ENCODE measurements around the gene CFL2. TPM values are rescaled to one million over a fixed set of nuclear protein-coding genes. Genes with fewer than 3 reads are reported as not detected.
"Not testable (repeated sequence)": the region's sequence is repeated elsewhere in the genome, so short reads cannot be mapped to it uniquely, and the experiment has no call there.

The CFL2 gene
- total RNA-seq, 1 donor from 2014 or later, result 20.8 TPM

DNA sequence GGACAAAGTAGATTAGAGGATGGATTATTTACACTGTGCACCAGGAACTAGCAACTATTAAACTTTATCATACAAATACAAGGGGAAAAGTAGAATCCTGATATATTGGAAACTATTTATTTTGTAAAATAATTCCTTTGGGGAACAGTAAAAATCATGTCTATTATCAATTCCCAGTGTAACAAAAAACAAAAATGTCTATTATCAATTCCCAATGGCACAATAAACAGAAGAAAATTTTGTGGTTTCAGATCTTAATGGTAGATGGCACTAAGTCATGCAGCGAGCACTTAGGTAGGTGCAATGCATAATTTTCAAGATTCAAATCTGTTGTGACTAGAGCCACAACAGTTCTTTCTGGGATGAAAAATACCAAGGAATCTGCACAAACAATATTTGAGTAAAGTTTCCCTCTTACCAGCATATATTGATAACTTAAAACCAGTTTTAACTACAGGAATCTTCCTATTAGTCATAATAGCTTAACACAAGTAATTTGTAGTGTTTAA lies 13.7 kb downstream of the CFL2 start:
- no peak for ATAC-seq (ENCODE audit: low read depth)

DNA sequence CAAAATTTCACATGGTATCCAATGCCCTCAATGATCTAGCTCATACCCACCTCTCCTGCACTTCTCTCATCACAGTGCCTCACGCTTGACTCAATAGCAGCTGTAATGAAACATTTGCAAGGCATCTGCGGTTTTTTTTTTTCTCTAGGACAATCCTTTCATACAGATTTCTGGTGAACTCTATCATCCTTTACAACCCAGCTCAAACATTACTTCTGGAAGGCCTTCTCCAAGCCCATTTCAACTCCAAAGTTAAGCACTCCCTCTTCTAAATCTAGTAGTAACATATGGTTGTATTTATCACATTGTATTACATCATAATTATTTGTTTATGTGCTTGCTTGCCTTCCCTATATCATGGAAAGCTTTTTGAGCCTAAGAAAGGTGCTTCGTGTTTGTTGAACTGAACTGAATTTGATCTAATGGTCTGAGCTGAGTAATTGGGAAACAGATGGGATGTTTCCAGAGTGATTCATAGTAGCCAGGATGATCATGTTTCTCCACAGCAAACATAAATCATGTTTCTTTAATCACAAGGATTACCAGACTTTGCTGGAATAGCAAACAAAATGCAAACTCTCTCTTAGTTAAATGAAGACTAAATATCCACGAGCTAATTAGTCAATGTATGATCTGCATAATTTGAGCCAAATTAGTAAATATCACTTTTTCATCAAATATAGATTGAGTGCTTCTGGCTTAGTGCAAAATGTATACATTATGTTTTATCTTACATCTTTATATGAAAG lies 14.3 kb downstream of the CFL2 start:
- H3K36me3 Mint-ChIP-seq (ENCODE audit: low read depth), result no peaks in the 10 kb centered on the region
- no peak overlapping the region for H3K4me3 Mint-ChIP-seq
- no peaks in the 10 kb centered on the region for H3K27me3 Mint-ChIP-seq
- no peak overlapping the region for H3K27ac Mint-ChIP-seq
- intact Hi-C loops (cut with micrococcal nuclease), result loop anchor here (2.0 kb wide), 1 partner anchor 15 kb away; the partner anchor contains the start of gene CFL2
- TF ChIP-seq, protein P1, sequence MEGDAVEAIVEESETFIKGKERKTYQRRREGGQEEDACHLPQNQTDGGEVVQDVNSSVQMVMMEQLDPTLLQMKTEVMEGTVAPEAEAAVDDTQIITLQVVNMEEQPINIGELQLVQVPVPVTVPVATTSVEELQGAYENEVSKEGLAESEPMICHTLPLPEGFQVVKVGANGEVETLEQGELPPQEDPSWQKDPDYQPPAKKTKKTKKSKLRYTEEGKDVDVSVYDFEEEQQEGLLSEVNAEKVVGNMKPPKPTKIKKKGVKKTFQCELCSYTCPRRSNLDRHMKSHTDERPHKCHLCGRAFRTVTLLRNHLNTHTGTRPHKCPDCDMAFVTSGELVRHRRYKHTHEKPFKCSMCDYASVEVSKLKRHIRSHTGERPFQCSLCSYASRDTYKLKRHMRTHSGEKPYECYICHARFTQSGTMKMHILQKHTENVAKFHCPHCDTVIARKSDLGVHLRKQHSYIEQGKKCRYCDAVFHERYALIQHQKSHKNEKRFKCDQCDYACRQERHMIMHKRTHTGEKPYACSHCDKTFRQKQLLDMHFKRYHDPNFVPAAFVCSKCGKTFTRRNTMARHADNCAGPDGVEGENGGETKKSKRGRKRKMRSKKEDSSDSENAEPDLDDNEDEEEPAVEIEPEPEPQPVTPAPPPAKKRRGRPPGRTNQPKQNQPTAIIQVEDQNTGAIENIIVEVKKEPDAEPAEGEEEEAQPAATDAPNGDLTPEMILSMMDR (IDR thresholded peaks at IDR 0.05), result no peak
- no peak for DNase-seq
- no peak for ATAC-seq (ENCODE audit: low read depth)
- ChIA-PET CTCF (interaction anchor here (0.6 kb wide), 1 partner anchor 42 kb away, joined by 3 read pairs; no protein-coding TSS in a partner anchor), POLR2A (no interaction called here)
- no peaks in the 10 kb centered on the region for H3K4me1 Mint-ChIP-seq
- no peaks in the 10 kb centered on the region for H3K9me3 Mint-ChIP-seq

More for the DNA sequence above, 13.7 kb downstream of the CFL2 start:
- no peak for DNase-seq
- H3K36me3 Mint-ChIP-seq (ENCODE audit: low read depth), result no peaks in the 10 kb centered on the region
- ChIA-PET CTCF (interaction anchor here (0.7 kb wide), 1 partner anchor 23 kb away, joined by 3 read pairs; no protein-coding TSS in a partner anchor), POLR2A (no interaction called here)
- no peaks in the 10 kb centered on the region for H3K9me3 Mint-ChIP-seq
- no peak overlapping the region for H3K4me3 Mint-ChIP-seq
- H3K4me1 Mint-ChIP-seq, result no peaks in the 10 kb centered on the region
- H3K27ac Mint-ChIP-seq, result no peak overlapping the region
- TF ChIP-seq, protein P1 (IDR thresholded peaks at IDR 0.05), result no peak
- intact Hi-C loops (cut with micrococcal nuclease), result loop anchor here (2.0 kb wide), 1 partner anchor 14 kb away; the partner anchor contains the start of gene CFL2
- H3K27me3 Mint-ChIP-seq, result no peaks in the 10 kb centered on the region

DNA sequence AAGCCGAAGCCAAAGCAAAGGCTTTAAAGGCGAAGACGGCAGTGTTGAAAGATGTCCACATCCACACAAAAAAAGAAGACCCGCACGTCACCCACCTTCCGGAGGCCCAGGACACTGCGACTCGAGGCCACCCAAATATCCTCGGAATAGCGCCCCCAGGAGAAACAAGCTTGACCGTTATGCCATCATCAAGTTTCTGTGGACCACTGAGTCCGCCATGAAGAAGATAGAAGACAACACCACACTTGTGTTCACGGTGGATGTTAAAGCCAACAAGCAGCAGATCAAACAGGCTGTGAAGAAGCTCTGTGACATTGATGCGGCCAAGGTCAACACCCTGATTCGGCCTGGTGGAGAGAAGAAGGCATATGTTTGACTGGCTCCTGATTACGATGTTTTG lies 20.2 kb downstream of the CFL2 start:
- intact Hi-C loops (cut with micrococcal nuclease); H3K27me3 Mint-ChIP-seq; H3K27ac Mint-ChIP-seq; DNase-seq; CTCF ChIA-PET; H3K4me3 Mint-ChIP-seq; POLR2A ChIA-PET; H3K9me3 Mint-ChIP-seq; H3K36me3 Mint-ChIP-seq (ENCODE audit: low read depth); ATAC-seq (ENCODE audit: low read depth): not testable (repeated sequence)
- peaks cover 11% of the 10 kb centered on the region for H3K4me1 Mint-ChIP-seq

DNA sequence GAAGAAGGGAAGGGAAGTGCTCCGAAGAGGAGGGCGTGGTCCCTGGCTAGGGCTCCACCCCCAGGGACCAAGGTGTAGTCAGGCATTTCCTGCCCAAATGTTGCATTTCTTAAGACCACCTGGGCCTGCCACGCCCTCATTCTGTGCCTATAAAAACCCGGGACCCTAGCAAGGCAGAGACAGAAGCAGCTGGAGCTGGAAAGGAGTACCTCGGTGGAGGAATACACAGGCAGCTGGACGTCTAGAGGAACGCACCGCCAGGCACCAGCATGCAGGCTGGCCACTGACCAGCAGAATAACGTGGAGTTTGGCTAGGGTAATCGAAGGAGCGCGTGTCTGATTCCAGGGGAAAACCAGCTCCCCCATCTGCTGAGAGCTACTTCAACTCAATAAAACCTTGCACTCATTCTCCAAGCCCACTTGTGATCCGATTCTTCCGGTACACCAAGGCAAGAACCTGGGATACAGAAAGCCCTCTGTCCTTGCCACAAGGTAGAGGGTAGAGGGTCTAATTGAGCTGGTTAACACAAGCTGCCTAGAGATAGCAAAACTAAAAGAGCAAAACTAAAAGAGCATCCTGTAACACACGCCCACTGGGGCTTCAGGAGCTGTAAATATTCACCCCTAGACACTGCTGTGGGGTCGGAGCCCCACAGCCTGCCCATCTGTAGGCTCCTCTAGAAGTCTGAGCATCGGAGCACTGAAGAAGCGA lies 21.0 kb downstream of the CFL2 start:
- Mint-ChIP-seq H3K4me1 (peaks cover 11% of the 10 kb centered on the region), H3K27me3 (no peaks in the 10 kb centered on the region), H3K9me3 (no peaks in the 10 kb centered on the region), H3K4me3 (peak overlapping the region; percentile 68), H3K36me3 (ENCODE audit: low read depth) (no peaks in the 10 kb centered on the region), H3K27ac (no peak overlapping the region)
- CTCF ChIA-PET, result no interaction called here
- ATAC-seq (ENCODE audit: low read depth), result no peak
- TF ChIP-seq, protein P1 (IDR thresholded peaks at IDR 0.05), result no peak
- intact Hi-C loops (cut with micrococcal nuclease), result no loop called here
- no peak for DNase-seq
- POLR2A ChIA-PET, result no interaction called here

DNA sequence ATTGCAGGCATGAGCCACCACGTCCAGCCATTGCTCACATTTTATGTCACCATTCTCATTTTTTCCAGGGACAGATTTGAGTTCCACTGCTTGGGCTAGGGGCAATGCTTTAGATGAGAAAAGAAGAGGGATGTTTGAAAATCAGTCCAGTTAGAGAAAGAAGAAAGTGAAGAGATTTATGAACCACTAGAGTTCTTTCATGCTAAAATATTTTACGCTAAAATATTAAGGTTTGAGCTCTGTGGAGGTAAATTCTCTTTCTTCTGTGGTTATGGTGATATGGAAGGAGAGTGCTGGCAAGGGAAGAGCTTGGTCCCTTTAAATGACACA lies 21.5 kb downstream of the CFL2 start:
- H3K27ac Mint-ChIP-seq, result no peak overlapping the region
- H3K27me3 Mint-ChIP-seq, result no peaks in the 10 kb centered on the region
- no peak for ATAC-seq (ENCODE audit: low read depth)
- H3K4me3 Mint-ChIP-seq, result peak overlapping the region; percentile 68
- ChIA-PET POLR2A (interaction anchor here (0.7 kb wide), 1 partner anchor 45 kb away, joined by 6 read pairs; no protein-coding TSS in a partner anchor), CTCF (no interaction called here)
- TF ChIP-seq, protein P1 (IDR thresholded peaks at IDR 0.05), result no peak
- DNase-seq, result no peak
- intact Hi-C loops (cut with micrococcal nuclease), result no loop called here
- H3K9me3 Mint-ChIP-seq, result no peaks in the 10 kb centered on the region
- no peaks in the 10 kb centered on the region for H3K36me3 Mint-ChIP-seq (ENCODE audit: low read depth)
- peaks cover 11% of the 10 kb centered on the region for H3K4me1 Mint-ChIP-seq

All from activated B cell treated with CpG ODN at 0.5 μM for 24 hours (primary cell).